H1 (cell line): ENCODE data around the gene MCCD1. TPM values are rescaled to one million over a fixed set of nuclear protein-coding genes. Genes with fewer than 3 reads are reported as not detected.

Experiments
- CHD1 ChIP-seq: IDR thresholded peaks from 2 replicates; pipeline ENCODE4 v1.6.1; 2012; ENCODE audit warnings: low read depth, low read length, improper control_type of control experiment
- GABPA ChIP-seq: IDR thresholded peaks from 2 replicates; pipeline ENCODE4 v1.6.1; 2011; ENCODE audit warnings: mild to moderate bottlenecking, low read length, moderate library complexity, borderline replicate concordance; ENCODE audit not compliant: insufficient read depth
- TBP ChIP-seq: IDR thresholded peaks from 2 replicates; pipeline ENCODE4 v1.6.1; 2011; ENCODE audit warnings: low read depth, low read length, improper control_type of control experiment
- TCF12 ChIP-seq: IDR thresholded peaks from 2 replicates; pipeline ENCODE4 v1.6.1; 2011; ENCODE audit warnings: low read depth, mild to moderate bottlenecking, low read length
- YY1 ChIP-seq: IDR thresholded peaks from 2 replicates; pipeline ENCODE4 v1.6.1; 2011; ENCODE audit warnings: low read depth, mild to moderate bottlenecking, low read length
- polyA plus RNA-seq, 7 experiments: library from polyadenylated mRNA; depleted of rRNA in 3 of 7; stranded (reverse) in 5 of 7; unstranded in 2 of 7; fragments of >200 nt in 5 of 7; fragments of 200-250 nt in 2 of 7; gene quantifications; 1 replicate in 5 of 7; 2 replicates in 1 of 7; 4 replicates in 1 of 7; pipeline versions ENCODE4 v1.2.1 to v1.2.3, GENCODE V29; 2011 to 2013; ENCODE audit warnings: missing spikeins in 2 of 7, mixed read lengths in 2 of 7
- total RNA-seq: library from RNA; stranded (reverse); fragmentation: NEBNext Ultra II Directional; extraction: Animal tissue kit (Norgen Biotek cat#: 25700); gene quantifications from 2 replicates; pipeline ENCODE4 v1.2.1, GENCODE V29; 2021

MCCD1 gene
- total and polyA plus RNA-seq, 2 of the 8 experiments (the other 6 are each of a cell fraction or from before 2014, with no cell fraction given): not detected

GRCh38 chr6:31559606-31559957 lies 30.8 kb downstream of the MCCD1 start (continued):
- no peak for TF ChIP-seq TBP
- TF ChIP-seq GABPA: no peak
- no peak for TF ChIP-seq TCF12
- no peak for TF ChIP-seq YY1
- TF ChIP-seq CHD1: no peak
